Epithelial cell of esophagus (primary cell): ENCODE measurements around the gene CYTIP.

ENCODE experiments used
- DNase-seq: peaks from one replicate; pipeline ENCODE4 v3.0.0; 2010; ENCODE audit warnings: low read depth
- H3K4me3 ChIP-seq: 2 replicates; pipeline ENCODE4 v1.5.1; 2011; ENCODE audit warnings: mild to moderate bottlenecking, low read length, control low read depth
- CTCF ChIP-seq: IDR thresholded peaks from 2 replicates; pipeline ENCODE4 v1.5.1; 2011; ENCODE audit warnings: low read depth, mild to moderate bottlenecking, low read length, control low read depth, inconsistent platforms; ENCODE audit not compliant: insufficient read depth; ENCODE audit errors: missing control alignments

The CYTIP gene

GRCh38 chr2:157480182-157480961, 36.5 kb upstream of the CYTIP start:
- DNase-seq: peak; percentile 77
- no peak overlapping the region for H3K4me3 ChIP-seq
- no peak for TF ChIP-seq CTCF

DNA sequence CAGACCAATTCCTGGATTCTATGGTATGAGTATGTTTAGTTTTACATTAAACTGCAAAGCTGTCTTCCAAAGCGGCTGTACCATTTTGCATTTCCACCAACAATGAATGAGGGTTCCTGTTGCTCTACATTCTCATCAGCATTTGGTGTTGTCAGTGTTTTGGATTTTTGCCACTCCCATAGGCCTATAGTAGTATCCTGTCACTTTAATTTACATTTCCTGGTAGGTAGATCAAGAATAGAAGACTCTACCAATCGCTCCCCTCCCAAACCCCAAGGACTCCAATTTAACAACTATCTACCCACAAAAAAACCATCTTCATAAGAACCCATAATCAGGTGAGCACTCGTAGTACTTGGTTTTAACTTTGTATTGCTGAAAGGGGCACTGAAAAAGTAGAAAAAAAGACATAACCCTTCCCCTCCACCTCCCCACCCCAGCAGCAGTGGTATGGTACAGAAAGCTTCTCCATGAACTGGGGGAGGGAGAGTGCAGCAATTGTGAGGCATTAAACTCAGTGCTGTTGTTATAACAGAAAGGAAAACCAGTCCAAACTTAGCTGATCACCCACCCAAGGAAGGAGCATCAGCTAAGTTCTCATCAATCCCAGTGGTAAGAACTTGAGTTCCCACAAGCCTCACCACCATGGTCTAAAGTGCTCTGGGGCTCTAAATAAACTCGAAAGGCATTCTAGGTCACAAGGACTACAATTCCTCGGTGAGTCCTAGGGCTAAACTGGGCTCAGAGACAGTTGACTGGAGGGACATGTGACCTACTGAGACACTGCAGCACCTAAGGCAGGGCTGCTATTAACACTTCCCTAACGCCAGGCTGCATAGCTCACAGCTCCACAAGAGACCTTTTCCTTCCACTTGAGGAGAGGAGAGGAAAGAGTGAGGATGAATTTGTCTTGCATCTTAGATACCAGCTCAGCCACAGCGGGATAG, 35.5 kb upstream of the CYTIP start:
- no peak for DNase-seq
- TF ChIP-seq CTCF: no peak
- H3K4me3 ChIP-seq: no peak overlapping the region

GRCh38 chr2:157477919-157478318, 34.0 kb upstream of the CYTIP start:
- no peak for DNase-seq
- no peak overlapping the region for H3K4me3 ChIP-seq
- no peak for TF ChIP-seq CTCF

DNA sequence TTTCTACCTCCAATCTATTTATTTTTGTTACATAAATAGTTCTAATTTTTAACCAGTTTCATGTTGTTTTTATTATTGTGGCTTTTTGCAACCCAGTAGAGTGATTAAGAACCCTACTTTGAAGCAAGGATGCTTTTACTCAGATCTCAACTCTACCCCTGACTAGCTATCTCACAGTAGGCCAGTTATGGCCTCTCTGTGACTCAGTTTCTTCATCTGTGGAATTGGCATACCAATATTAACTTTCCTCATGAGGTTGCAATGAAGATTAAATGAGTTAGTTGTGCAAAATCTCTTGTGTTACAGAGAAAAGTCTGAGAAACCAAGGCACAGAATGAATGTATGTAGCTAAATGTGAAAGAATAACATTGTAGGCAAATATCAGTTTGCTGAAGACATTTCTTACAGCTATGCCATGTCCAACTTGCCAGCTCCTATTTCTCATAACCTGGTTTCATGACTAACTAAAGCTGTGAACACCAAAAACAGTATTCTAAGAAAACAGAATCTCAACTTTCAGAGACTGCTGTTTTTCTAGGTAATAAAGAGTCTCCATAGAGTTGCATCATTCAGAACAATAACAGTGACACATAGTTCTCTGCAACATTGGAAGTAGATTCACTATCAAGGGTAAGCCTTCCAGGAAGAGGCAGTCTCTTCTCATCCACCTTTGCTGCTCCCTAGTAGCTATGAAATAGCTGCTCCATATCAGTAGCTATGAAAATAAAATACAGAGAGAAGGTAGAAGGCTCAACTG, 33.2 kb upstream of the CYTIP start:
- peak; percentile 55 for DNase-seq
- no peak overlapping the region for H3K4me3 ChIP-seq
- TF ChIP-seq CTCF: no peak

GRCh38 chr2:157475722-157476390, 32.0 kb upstream of the CYTIP start:
- H3K4me3 ChIP-seq: no peak overlapping the region
- no peak for DNase-seq
- no peak for TF ChIP-seq CTCF

GRCh38 chr2:157473581-157473980, 29.7 kb upstream of the CYTIP start:
- no peak for TF ChIP-seq CTCF
- peak; percentile 63 for DNase-seq
- H3K4me3 ChIP-seq: no peak overlapping the region
